Mesenchymal stem cell (in vitro differentiated cells and primary cell): ENCODE results near the gene CLPSL1.
A peak's percentile ranks its signal among the peaks of the same experiment; 100 is the strongest.

Experiments
- DNase-seq: peaks from one replicate; pipeline ENCODE4 v3.0.0-alpha.2; 2013
- H2AFZ ChIP-seq: one replicate; pipeline ENCODE4 v1.6.1; 2013; ENCODE audit warnings: low read depth, mild to moderate bottlenecking, control low read depth, inconsistent platforms, low read length, moderate library complexity
- H2AK5ac ChIP-seq: 2 replicates; pipeline ENCODE4 v1.6.1; 2013; ENCODE audit warnings: low read length, moderate library complexity, mild to moderate bottlenecking, inconsistent platforms; ENCODE audit not compliant: severe bottlenecking
- H2BK120ac ChIP-seq: one replicate; pipeline ENCODE4 v1.6.1; 2013; ENCODE audit warnings: low read depth, mild to moderate bottlenecking, inconsistent platforms, low read length, moderate library complexity
- H2BK12ac ChIP-seq, 2 experiments: one replicate each; pipeline ENCODE4 v1.6.1; 2013; ENCODE audit warnings: inconsistent platforms in 2 of 2, low read length in 2 of 2, mild to moderate bottlenecking in 2 of 2, moderate library complexity in 2 of 2, control low read depth in 1 of 2
- H2BK15ac ChIP-seq: one replicate; pipeline ENCODE4 v1.6.1; 2013; ENCODE audit warnings: mild to moderate bottlenecking, low read depth, inconsistent platforms; ENCODE audit not compliant: poor library complexity, severe bottlenecking
- H2BK5ac ChIP-seq: 2 replicates; pipeline ENCODE4 v1.6.1; 2013; ENCODE audit warnings: low read depth, mild to moderate bottlenecking, low read length, control low read depth, inconsistent platforms; ENCODE audit not compliant: poor library complexity, severe bottlenecking
- H3K14ac ChIP-seq, 2 experiments: one replicate each; pipeline ENCODE4 v1.6.1; 2013; ENCODE audit warnings: inconsistent platforms in 2 of 2, low read length in 2 of 2, control low read depth in 1 of 2, mild to moderate bottlenecking in 1 of 2, moderate library complexity in 1 of 2
- H3K18ac ChIP-seq, 2 experiments: one replicate each; pipeline ENCODE4 v1.6.1; 2013; ENCODE audit warnings: inconsistent platforms in 2 of 2, low read length in 2 of 2, control low read depth in 1 of 2, low read depth in 1 of 2, mild to moderate bottlenecking in 1 of 2
- H3K23ac ChIP-seq, 2 experiments: one replicate each; pipeline ENCODE4 v1.6.1; 2013; ENCODE audit warnings: inconsistent platforms in 2 of 2, low read length in 2 of 2, mild to moderate bottlenecking in 2 of 2, moderate library complexity in 2 of 2, control low read depth in 1 of 2
- H3K27ac ChIP-seq: 2 replicates; pipeline ENCODE4 v1.5.1; 2013; ENCODE audit warnings: mild to moderate bottlenecking, moderate library complexity, low read length, control low read depth, inconsistent platforms; ENCODE audit not compliant: poor library complexity, severe bottlenecking
- H3K27me3 ChIP-seq, 2 experiments: 2 replicates each; pipeline versions ENCODE4 v1.6.1 to v1.7.0; 2013; ENCODE audit warnings: low read length in 2 of 2, mild to moderate bottlenecking in 2 of 2, moderate library complexity in 2 of 2, control low read depth in 1 of 2, inconsistent platforms in 1 of 2; ENCODE audit not compliant: control insufficient read depth in 1 of 2, insufficient read depth in 1 of 2
- H3K36me3 ChIP-seq, 2 experiments: 2 replicates each; pipeline versions ENCODE4 v1.6.1 to v1.7.0; 2013; ENCODE audit warnings: low read length in 2 of 2, control low read depth in 1 of 2, inconsistent platforms in 1 of 2, low read depth in 1 of 2, mild to moderate bottlenecking in 1 of 2; ENCODE audit not compliant: insufficient read depth in 2 of 2, control insufficient read depth in 1 of 2
- H3K4ac ChIP-seq, 2 experiments: one replicate each; pipeline ENCODE4 v1.6.1; 2013; ENCODE audit warnings: inconsistent platforms in 2 of 2, low read length in 2 of 2, mild to moderate bottlenecking in 2 of 2, moderate library complexity in 2 of 2, control low read depth in 1 of 2, low read depth in 1 of 2
- H3K4me1 ChIP-seq: 2 replicates; pipeline ENCODE4 v1.6.1; 2013; ENCODE audit warnings: low read depth, low read length, control low read depth; ENCODE audit not compliant: control insufficient read depth, insufficient read depth
- H3K4me2 ChIP-seq: 2 replicates; pipeline ENCODE4 v1.6.1; 2013; ENCODE audit warnings: low read length, mild to moderate bottlenecking, inconsistent platforms; ENCODE audit not compliant: poor library complexity, severe bottlenecking
- H3K4me3 ChIP-seq, 2 experiments: 2 replicates each; pipeline versions ENCODE4 v1.5.1 to v1.7.0; 2013; ENCODE audit warnings: low read length in 2 of 2, mild to moderate bottlenecking in 2 of 2, control low read depth in 1 of 2, low read depth in 1 of 2; ENCODE audit not compliant: insufficient read depth in 1 of 2
- H3K79me1 ChIP-seq: replicated peaks from 2 replicates; pipeline ENCODE4 v1.6.1; 2013; ENCODE audit warnings: mild to moderate bottlenecking, control low read depth, low read length, inconsistent platforms; ENCODE audit not compliant: poor library complexity, severe bottlenecking
- H3K9ac ChIP-seq: 2 replicates; pipeline ENCODE4 v1.7.0; 2013; ENCODE audit warnings: mild to moderate bottlenecking, low read length, moderate library complexity
- H3K9me3 ChIP-seq: 2 replicates; pipeline ENCODE4 v1.7.0; 2013; ENCODE audit warnings: mild to moderate bottlenecking, low read length; ENCODE audit not compliant: control insufficient read depth
- H4K8ac ChIP-seq: one replicate; pipeline ENCODE4 v1.6.1; 2013; ENCODE audit warnings: inconsistent platforms, mild to moderate bottlenecking, low read length, moderate library complexity
- H4K91ac ChIP-seq: one replicate; pipeline ENCODE4 v1.6.1; 2013; ENCODE audit warnings: mild to moderate bottlenecking, low read length, inconsistent platforms
- WGBS: methylation state at CpG from one replicate; pipeline ENCODE4 v1.1.7; 2013; ENCODE audit warnings: mixed read lengths; 5-methylcytosine and 5-hydroxymethylcytosine counted together

CLPSL1 gene

GRCh38 chr6:35829306-35829705, 48.5 kb downstream of the CLPSL1 start:
- Histone ChIP-seq H3K4me3 (no peak overlapping the region), H3K23ac (no peak overlapping the region)
- 93% methylated on average over 4 of the region's 5 CpGs for WGBS

GRCh38 chr6:35831257-35832007, 50.6 kb downstream of the CLPSL1 start:
- Histone ChIP-seq H2BK5ac (no peak overlapping the region), H2BK15ac (no peak overlapping the region), H3K9ac (no peak overlapping the region), H2BK12ac (no peak overlapping the region), H2BK120ac (no peak overlapping the region), H4K8ac (no peak overlapping the region), H3K79me1 (peaks cover 2% of the 10 kb centered on the region), H3K4me2 (no peak overlapping the region), H3K4me1 (no peaks in the 10 kb centered on the region), H2AK5ac (no peak overlapping the region), H3K18ac (no peak overlapping the region), H3K4ac (no peak overlapping the region), H3K36me3 (peaks cover 11 to 35% of the 10 kb centered on the region in 2 experiments), H3K14ac (no peak overlapping the region), H3K27ac (no peak overlapping the region), H2AFZ (no peak overlapping the region), H3K23ac (no peak overlapping the region), H3K27me3 (no peaks in the 10 kb centered on the region), H4K91ac (no peak overlapping the region), H3K9me3 (no peaks in the 10 kb centered on the region), H3K4me3 (no peak overlapping the region)
- DNase-seq, result no peak
- 95% methylated on average over 4 of the region's 5 CpGs for WGBS

More at GRCh38 chr6:35829306-35829705, 48.5 kb downstream of the CLPSL1 start:
- Histone ChIP-seq H2BK120ac (no peak overlapping the region), H3K14ac (no peak overlapping the region), H3K4me1 (no peaks in the 10 kb centered on the region), H3K27me3 (no peaks in the 10 kb centered on the region), H2BK5ac (no peak overlapping the region), H3K4me2 (no peak overlapping the region), H3K4ac (no peak overlapping the region), H3K9me3 (no peaks in the 10 kb centered on the region), H3K79me1 (no peaks in the 10 kb centered on the region), H4K91ac (no peak overlapping the region), H4K8ac (no peak overlapping the region), H2AFZ (no peak overlapping the region), H2BK12ac (no peak overlapping the region), H3K27ac (no peak overlapping the region), H3K18ac (no peak overlapping the region), H2BK15ac (no peak overlapping the region), H2AK5ac (no peak overlapping the region), H3K9ac (no peak overlapping the region), H3K36me3 (peaks cover 3 to 14% of the 10 kb centered on the region in 2 experiments)
- DNase-seq, result no peak

- Histone ChIP-seq H3K18ac (no peak overlapping the region), H2BK12ac (no peak overlapping the region), H3K4ac (no peak overlapping the region), H3K4me3 (no peak overlapping the region), H3K9ac (no peak overlapping the region), H2AFZ (no peak overlapping the region), H3K14ac (no peak overlapping the region), H3K4me2 (no peak overlapping the region), H2BK5ac (no peak overlapping the region), H4K91ac (no peak overlapping the region), H3K36me3 (peaks cover 11 to 52% of the 10 kb centered on the region in 2 experiments), H2AK5ac (no peak overlapping the region), H3K4me1 (no peaks in the 10 kb centered on the region), H2BK15ac (no peak overlapping the region), H3K79me1 (peaks cover 2% of the 10 kb centered on the region), H3K23ac (no peak overlapping the region), H4K8ac (no peak overlapping the region), H2BK120ac (no peak overlapping the region), H3K9me3 (no peaks in the 10 kb centered on the region), H3K27ac (no peak overlapping the region), H3K27me3 (no peaks in the 10 kb centered on the region)
- 95% methylated on average over 6 of the region's 7 CpGs for WGBS
- DNase-seq, result peak; percentile 56
Observed at GRCh38 chr6:35833536-35833935, 52.7 kb downstream of the CLPSL1 start.
